Keratinocyte (primary cell): ENCODE measurements around the gene EPHA6. TPM values are rescaled to one million over a fixed set of nuclear protein-coding genes. Genes with fewer than 3 reads are reported as not detected.

Experiments used
- DNase-seq: peaks from one replicate; pipeline ENCODE4 v3.0.0-alpha.2; 2011; ENCODE audit warnings: low read depth, missing footprints, low spot score
- FAIRE-seq: peaks from 2 replicates; lab custom pipeline; 2011; peaks lifted over from hg19 to GRCh38; lab: Jason Lieb, UNC
- H2AFZ ChIP-seq: 2 replicates; pipeline ENCODE4 v1.6.0; 2012; ENCODE audit warnings: low read length, control low read depth, inconsistent platforms; ENCODE audit not compliant: control insufficient read depth
- H3K27ac ChIP-seq: 2 replicates; pipeline ENCODE4 v1.5.1; 2011; ENCODE audit warnings: low read length; ENCODE audit not compliant: control insufficient read depth, insufficient read depth
- H3K27me3 ChIP-seq: 3 replicates; pipeline ENCODE4 v1.6.0; 2011; ENCODE audit warnings: low read length; ENCODE audit not compliant: control insufficient read depth, insufficient read depth; ENCODE audit errors: extremely low read depth
- H3K36me3 ChIP-seq, 2 experiments: 2 replicates in 1 of 2; 3 replicates in 1 of 2; pipeline ENCODE4 v1.5.1; 2011; ENCODE audit warnings: low read length in 2 of 2, mild to moderate bottlenecking in 1 of 2; ENCODE audit not compliant: control insufficient read depth in 2 of 2, insufficient read depth in 2 of 2; ENCODE audit errors: extremely low read depth in 1 of 2
- H3K4me1 ChIP-seq: 3 replicates; pipeline ENCODE4 v1.5.1; 2011; ENCODE audit warnings: low read length; ENCODE audit not compliant: control insufficient read depth, insufficient read depth; ENCODE audit errors: extremely low read depth
- H3K4me2 ChIP-seq: 3 replicates; pipeline ENCODE4 v1.6.0; 2011; ENCODE audit warnings: low read depth, low read length; ENCODE audit not compliant: control insufficient read depth, insufficient read depth; ENCODE audit errors: extremely low read depth
- H3K4me3 ChIP-seq, 3 experiments: fragments of 200-600 bp in 1 of 3; sonication (generic) in 1 of 3; 2 replicates in 2 of 3; 3 replicates in 1 of 3; pipeline ENCODE4 v1.5.1; 2011 to 2016; ENCODE audit warnings: low read length in 3 of 3, mild to moderate bottlenecking in 3 of 3, control low read depth in 2 of 3, inconsistent platforms in 1 of 3, low read depth in 1 of 3, mixed read lengths in 1 of 3, mixed run types in 1 of 3, moderate library complexity in 1 of 3; ENCODE audit not compliant: control insufficient read depth in 2 of 3, insufficient read depth in 2 of 3; ENCODE audit errors: extremely low read depth in 1 of 3
- H3K79me2 ChIP-seq: 2 replicates; pipeline ENCODE4 v1.6.0; 2012; ENCODE audit warnings: low read length; ENCODE audit not compliant: control insufficient read depth, insufficient read depth
- H3K9ac ChIP-seq: 3 replicates; pipeline ENCODE4 v1.6.0; 2011; ENCODE audit warnings: low read length; ENCODE audit not compliant: control insufficient read depth, insufficient read depth; ENCODE audit errors: extremely low read depth
- H3K9me1 ChIP-seq: 3 replicates; pipeline ENCODE4 v1.6.0; 2011; ENCODE audit warnings: low read length; ENCODE audit not compliant: control insufficient read depth, insufficient read depth; ENCODE audit errors: extremely low read depth
- H3K9me3 ChIP-seq: 2 replicates; pipeline ENCODE4 v1.5.1; 2012; ENCODE audit warnings: low read depth, low read length; ENCODE audit not compliant: control insufficient read depth
- H4K20me1 ChIP-seq: 3 replicates; pipeline ENCODE4 v1.6.0; 2011; ENCODE audit warnings: low read length; ENCODE audit not compliant: control insufficient read depth, insufficient read depth; ENCODE audit errors: extremely low read depth
- CTCF ChIP-seq, 3 experiments: IDR thresholded peaks in 1 of 3; conservative IDR thresholded peaks in 1 of 3; optimal IDR thresholded peaks in 1 of 3; 2 replicates in 2 of 3; 3 replicates in 1 of 3; pipeline versions ENCODE3 to v1.5.1; 2011; ENCODE audit warnings: low read length in 3 of 3, mild to moderate bottlenecking in 3 of 3, moderate library complexity in 2 of 3, control low read depth in 1 of 3, inconsistent platforms in 1 of 3; ENCODE audit not compliant: insufficient read depth in 2 of 3; ENCODE audit errors: extremely low read depth in 1 of 3
- EZH2 ChIP-seq: IDR thresholded peaks from one replicate; pipeline ENCODE4 v1.6.1; 2012; ENCODE audit warnings: inconsistent platforms, mild to moderate bottlenecking, low read length, moderate library complexity
- dilution Hi-C: fragments of 300-500 bp; cut with MboI; formaldehyde crosslinking; loops from one replicate; pipeline ENCODE4 v1.7.0; 2020; ENCODE audit warnings: low sequenced_read_pairs; ENCODE audit not compliant: extremely low pct_ligation_motif_present
- polyA plus RNA-seq, 5 experiments: library from polyadenylated mRNA; depleted of rRNA in 3 of 5; stranded (reverse) in 3 of 5; stranded (forward) in 1 of 5; unstranded in 1 of 5; fragments of >200 nt; gene quantifications; 1 replicate in 1 of 5; 2 replicates in 3 of 5; 3 replicates in 1 of 5; pipeline versions ENCODE4 v1.2.1 to v1.2.3, GENCODE V29; 2011 to 2012; ENCODE audit warnings: missing spikeins in 2 of 5, low read depth in 1 of 5, low replicate concordance in 1 of 5

EPHA6 gene
- polyA plus RNA-seq, 1 donor (not counting 4 experiments of a cell fraction or from before 2014, with no cell fraction given), result not detected

GRCh38 chr3:97485206-97485605 lies 670.8 kb downstream of the EPHA6 start:
- H3K27ac ChIP-seq, result no peak overlapping the region
- H3K36me3 ChIP-seq, result no peaks in the 10 kb centered on the region
- H3K4me1 ChIP-seq, result no peaks in the 10 kb centered on the region
- FAIRE-seq (no peak), DNase-seq (no peak)
- H3K27me3 ChIP-seq, result no peaks in the 10 kb centered on the region
- no peaks in the 10 kb centered on the region for H3K9me3 ChIP-seq
- dilution Hi-C loops, result no loop called here
- no peak overlapping the region for H3K4me3 ChIP-seq
- H2AFZ ChIP-seq, result no peak overlapping the region
- H4K20me1 ChIP-seq, result no peaks in the 10 kb centered on the region
- H3K9me1 ChIP-seq, result no peaks in the 10 kb centered on the region
- no peak overlapping the region for H3K4me2 ChIP-seq
- no peak overlapping the region for H3K9ac ChIP-seq
- H3K79me2 ChIP-seq, result no peaks in the 10 kb centered on the region
- TF ChIP-seq CTCF (optimal IDR thresholded peaks at IDR 0.05 in 1 of 3, IDR thresholded peaks at IDR 0.05 in 1 of 3, conservative IDR thresholded peaks at IDR 0.05 in 1 of 3; ENCODE audit: extremely low read depth in 1 of 3, insufficient read depth in 2 of 3, low read length in 3 of 3) (no peak), EZH2 (no peak)

GRCh38 chr3:97487587-97487986 lies 673.2 kb downstream of the EPHA6 start:
- no peak for TF ChIP-seq EZH2
- TF ChIP-seq CTCF (optimal IDR thresholded peaks at IDR 0.05 in 1 of 3, IDR thresholded peaks at IDR 0.05 in 1 of 3, conservative IDR thresholded peaks at IDR 0.05 in 1 of 3; ENCODE audit: extremely low read depth in 1 of 3, insufficient read depth in 2 of 3, low read length in 3 of 3), result no peak
- FAIRE-seq (no peak), DNase-seq (no peak)
- dilution Hi-C loops, result no loop called here
- Histone ChIP-seq H3K4me1 (no peaks in the 10 kb centered on the region), H4K20me1 (no peaks in the 10 kb centered on the region), H3K36me3 (no peaks in the 10 kb centered on the region), H3K79me2 (no peaks in the 10 kb centered on the region), H3K27me3 (no peaks in the 10 kb centered on the region), H3K9me3 (no peaks in the 10 kb centered on the region), H3K4me2 (no peak overlapping the region), H3K9me1 (no peaks in the 10 kb centered on the region), H3K4me3 (no peak overlapping the region), H3K27ac (no peak overlapping the region), H3K9ac (no peak overlapping the region), H2AFZ (no peak overlapping the region)
